K562 (cell line): ENCODE results near the gene LYPLA2. TPM values are rescaled to one million over a fixed set of nuclear protein-coding genes. Genes with fewer than 3 reads are reported as not detected.
A peak's percentile ranks its signal among the peaks of the same experiment; 100 is the strongest.

Experiments
- CHD1 ChIP-seq: fragments of 200-600 bp; sonication (generic); IDR thresholded peaks from one replicate; pipeline ENCODE4 v1.6.1; 2012; ENCODE audit warnings: mild to moderate bottlenecking, moderate library complexity, low read length, inconsistent platforms
- CHD7 ChIP-seq: fragments of 200-600 bp; sonication (generic); IDR thresholded peaks from one replicate; pipeline ENCODE4 v1.6.1; 2012; ENCODE audit warnings: mild to moderate bottlenecking, low read depth, low read length, inconsistent platforms
- PHF8 ChIP-seq: fragments of 200-600 bp; sonication (generic); IDR thresholded peaks from 2 replicates; pipeline ENCODE4 v1.6.1; 2012; ENCODE audit warnings: mixed run types, mild to moderate bottlenecking, inconsistent platforms, low read length, moderate library complexity, borderline replicate concordance
- RREB1 ChIP-seq: fragments of 250-450 bp; sonication (Bioruptor Pico); IDR thresholded peaks from 2 replicates; pipeline ENCODE4 v1.4.0; 2020
- TFE3 ChIP-seq: fragments of 450-650 bp; formaldehyde crosslinking; IDR thresholded peaks from 2 replicates; pipeline ENCODE4 v1.4.0; 2020; ENCODE audit warnings: mild to moderate bottlenecking, mixed read lengths
- polyA plus RNA-seq, 8 experiments: library from polyadenylated mRNA; depleted of rRNA in 4 of 8; stranded (reverse) in 5 of 8; unstranded in 3 of 8; fragments of >200 nt; fragmentation: Nextera tagmentation in 2 of 8; fragmentation: Illumina TruSeq in 1 of 8; extraction: Ambion mirVana in 2 of 8; extraction: Trizol in 1 of 8; gene quantifications; 2 replicates each; pipeline versions ENCODE4 v1.2.1 to v1.2.3, GENCODE V29; 2011 to 2014; ENCODE audit warnings: inconsistent platforms in 1 of 8, missing spikeins in 1 of 8
- total RNA-seq, 7 experiments: library from RNA; depleted of rRNA in 6 of 7; stranded (reverse); fragments of >200 nt in 6 of 7; fragmentation: Illumina TruSeq in 2 of 7; extraction: Trizol in 2 of 7; gene quantifications; 2 replicates each; pipeline versions ENCODE4 v1.2.1 to v1.2.3, GENCODE V29; 2011 to 2021; ENCODE audit warnings: low replicate concordance in 1 of 7

Gene LYPLA2
- total and polyA plus RNA-seq, 9 of the 15 experiments (the other 6 are each of a cell fraction or from before 2014, with no cell fraction given) = 3.9 to 128 (median 60.1) TPM

GRCh38 chr1:23777979-23778814 is 12.7 kb upstream of the LYPLA2 start, which contains the start of gene PITHD1 (continued):
- TF ChIP-seq CHD7 (no peak), RREB1 (CRISPR knock-in tag) (no peak), PHF8 (peak; percentile 98), CHD1 (peak; percentile 78), TFE3 (CRISPR knock-in tag) (no peak)
